Body of pancreas (tissue), 4 donors: ENCODE measurements around the gene CTTNBP2. TPM values are rescaled to one million over a fixed set of nuclear protein-coding genes. Genes with fewer than 3 reads are reported as not detected.

Experiments
- ATAC-seq: fragments of 150-250 bp; one replicate; pipeline ENCODE4 v1.9.1; 2016
- DNase-seq, 4 donors: peaks; one replicate each; pipeline ENCODE4 v3.0.0-alpha.2; 2019
- H3K27ac ChIP-seq, 4 donors: fragments of 200-600 bp; sonication (generic); 1 replicate in 3 of 4; 2 replicates in 1 of 4; pipeline versions ENCODE4 v1.5.1 to v1.6.1; 2016 to 2019; ENCODE audit warnings: mild to moderate bottlenecking in 1 of 4, mixed read lengths in 1 of 4, moderate library complexity in 1 of 4
- H3K27me3 ChIP-seq, 2 donors: fragments of 200-600 bp; sonication (generic); one replicate each; pipeline ENCODE4 v1.6.0; 2016; ENCODE audit warnings: mild to moderate bottlenecking in 1 of 2
- H3K36me3 ChIP-seq, 2 donors: fragments of 200-600 bp; sonication (generic); replicated peaks in 1 of 2; 2 replicates each; pipeline ENCODE4 v1.5.1; 2016; ENCODE audit warnings: low read depth in 2 of 2; ENCODE audit not compliant: insufficient read depth in 1 of 2
- H3K4me1 ChIP-seq: fragments of 200-600 bp; sonication (generic); one replicate; pipeline ENCODE4 v1.6.0; 2016
- H3K4me3 ChIP-seq, 2 donors: fragments of 200-600 bp; sonication (generic); 1 replicate in 1 of 2; 2 replicates in 1 of 2; pipeline ENCODE4 v1.5.1; 2016 to 2019
- H3K9me3 ChIP-seq, 3 donors: fragments of 200-600 bp; sonication (generic); 1 replicate in 2 of 3; 2 replicates in 1 of 3; pipeline ENCODE4 v1.5.1; 2016
- POLR2A ChIP-seq, 3 donors: fragments of 450-650 bp; IDR thresholded peaks; one replicate each; pipeline ENCODE4 v1.6.1; 2016; ENCODE audit warnings: antibody characterized with exemption in 3 of 3, mild to moderate bottlenecking in 2 of 3
- WGBS, 2 donors: methylation state at CpG; one replicate each; pipeline ENCODE4 v1.1.5; 2017; 5-methylcytosine and 5-hydroxymethylcytosine counted together
- intact Hi-C: fragments of 100-400 bp; cut with DNase I; formaldehyde crosslinking; loops from one replicate; pipeline ENCODE4 v1.15.1; 2023
- total RNA-seq, 2 donors: library from RNA; depleted of rRNA; stranded (reverse); fragments of >200 nt; gene quantifications; one replicate each; pipeline ENCODE4 v1.1.0, GENCODE V29; 2016
- TF ChIP-seq, protein P1 (sequence below), 7 experiments: fragments of 450-650 bp in 4 of 7; fragments of 200-600 bp in 3 of 7; sonication (generic) in 3 of 7; IDR thresholded peaks; one replicate each; pipeline ENCODE4 v1.5.1; 2016 to 2019; ENCODE audit warnings: antibody characterized with exemption in 7 of 7

CTTNBP2 gene
- total RNA-seq, 2 donors from 2014 or later: 18.5 to 25.7 TPM

DNA sequence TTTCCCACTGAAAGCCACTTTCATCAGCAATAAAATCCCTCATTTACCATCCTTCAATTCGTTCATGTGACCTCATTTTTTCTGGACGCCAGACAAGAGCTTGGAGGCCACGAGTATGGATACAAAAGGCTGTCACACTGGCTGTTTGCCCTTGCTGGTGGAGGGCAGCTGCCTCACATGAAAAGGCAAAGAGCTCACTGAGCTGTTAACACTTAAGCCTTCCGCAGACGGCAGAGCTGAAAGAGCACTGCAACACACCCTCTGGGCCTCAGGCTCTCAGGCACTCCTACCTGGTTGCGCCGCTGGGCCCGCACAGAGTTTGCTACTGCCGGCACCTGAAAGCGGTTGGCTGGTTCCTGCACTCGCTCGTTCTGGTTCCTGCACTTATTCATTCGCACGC, 199.9 kb downstream of the CTTNBP2 start:
- H3K27ac ChIP-seq: peak overlapping the region in 3 of 4 donors; percentile 39 to 66 (median 53)
- DNase-seq (peak; percentile 48 to 67 (median 63)), ATAC-seq (peak; percentile 76)
- no peak overlapping the region for H3K4me3 ChIP-seq
- no peaks in the 10 kb centered on the region for H3K27me3 ChIP-seq
- WGBS, 2 donors: 35 to 55% methylated on average over 7 to 14 of the region's 14 CpGs
- peak in 1 of 3 donors; percentile 15 for TF ChIP-seq POLR2A (IDR thresholded peaks at IDR 0.05)
- TF ChIP-seq, protein P1, sequence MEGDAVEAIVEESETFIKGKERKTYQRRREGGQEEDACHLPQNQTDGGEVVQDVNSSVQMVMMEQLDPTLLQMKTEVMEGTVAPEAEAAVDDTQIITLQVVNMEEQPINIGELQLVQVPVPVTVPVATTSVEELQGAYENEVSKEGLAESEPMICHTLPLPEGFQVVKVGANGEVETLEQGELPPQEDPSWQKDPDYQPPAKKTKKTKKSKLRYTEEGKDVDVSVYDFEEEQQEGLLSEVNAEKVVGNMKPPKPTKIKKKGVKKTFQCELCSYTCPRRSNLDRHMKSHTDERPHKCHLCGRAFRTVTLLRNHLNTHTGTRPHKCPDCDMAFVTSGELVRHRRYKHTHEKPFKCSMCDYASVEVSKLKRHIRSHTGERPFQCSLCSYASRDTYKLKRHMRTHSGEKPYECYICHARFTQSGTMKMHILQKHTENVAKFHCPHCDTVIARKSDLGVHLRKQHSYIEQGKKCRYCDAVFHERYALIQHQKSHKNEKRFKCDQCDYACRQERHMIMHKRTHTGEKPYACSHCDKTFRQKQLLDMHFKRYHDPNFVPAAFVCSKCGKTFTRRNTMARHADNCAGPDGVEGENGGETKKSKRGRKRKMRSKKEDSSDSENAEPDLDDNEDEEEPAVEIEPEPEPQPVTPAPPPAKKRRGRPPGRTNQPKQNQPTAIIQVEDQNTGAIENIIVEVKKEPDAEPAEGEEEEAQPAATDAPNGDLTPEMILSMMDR (IDR thresholded peaks at IDR 0.05): no peak
- no peaks in the 10 kb centered on the region for H3K9me3 ChIP-seq
- H3K36me3 ChIP-seq: no peaks in the 10 kb centered on the region
- H3K4me1 ChIP-seq: peaks cover 7% of the 10 kb centered on the region
- intact Hi-C loops: no loop called here

DNA sequence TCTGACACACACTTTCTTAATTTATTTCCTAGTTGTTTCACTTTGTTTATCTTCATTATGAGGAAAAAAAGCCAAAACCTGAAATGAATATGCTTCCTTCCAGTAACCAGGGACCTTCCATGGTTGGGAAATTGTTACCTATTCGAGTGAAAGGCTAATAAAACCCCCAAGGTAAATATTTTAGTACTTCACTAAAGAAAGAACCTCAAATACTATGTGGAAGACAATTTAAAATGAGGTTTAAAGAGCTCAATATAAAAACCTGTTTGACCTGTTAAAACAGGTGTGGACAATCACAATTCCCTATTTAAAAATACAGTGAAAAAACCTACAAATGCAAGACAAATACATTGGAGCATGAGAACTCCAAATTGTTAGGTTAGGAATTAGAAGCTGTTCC, 200.8 kb downstream of the CTTNBP2 start:
- Histone ChIP-seq H3K9me3 (no peaks in the 10 kb centered on the region), H3K36me3 (no peaks in the 10 kb centered on the region), H3K27ac (peak overlapping the region in 3 of 4 donors; percentile 39 to 66 (median 53)), H3K4me3 (no peak overlapping the region), H3K4me1 (peaks cover 7% of the 10 kb centered on the region), H3K27me3 (no peaks in the 10 kb centered on the region)
- no peak for DNase-seq
- no peak for TF ChIP-seq POLR2A (IDR thresholded peaks at IDR 0.05)
- TF ChIP-seq, protein P1 (IDR thresholded peaks at IDR 0.05): no peak
- 18 to 24% methylated on average over 1 of the region's 1 CpG for WGBS, 2 donors
- intact Hi-C loops: no loop called here
- ATAC-seq: peak; percentile 3

GRCh38 chr7:117669818-117670217, 203.4 kb downstream of the CTTNBP2 start:
- intact Hi-C loops: no loop called here
- DNase-seq (no peak), ATAC-seq (no peak)
- Histone ChIP-seq H3K27me3 (no peaks in the 10 kb centered on the region), H3K9me3 (no peaks in the 10 kb centered on the region), H3K4me1 (peaks cover 7% of the 10 kb centered on the region), H3K27ac (no peak overlapping the region), H3K36me3 (no peaks in the 10 kb centered on the region), H3K4me3 (no peak overlapping the region)
- no peak for TF ChIP-seq POLR2A (IDR thresholded peaks at IDR 0.05)
- TF ChIP-seq, protein P1 (IDR thresholded peaks at IDR 0.05): no peak
- WGBS, 2 donors: 56 to 70% methylated on average over 4 of the region's 4 CpGs

GRCh38 chr7:117667456-117667855, 205.8 kb downstream of the CTTNBP2 start:
- Histone ChIP-seq H3K36me3 (no peaks in the 10 kb centered on the region), H3K9me3 (no peaks in the 10 kb centered on the region), H3K4me1 (no peaks in the 10 kb centered on the region), H3K27me3 (no peaks in the 10 kb centered on the region), H3K27ac (no peak overlapping the region), H3K4me3 (no peak overlapping the region)
- intact Hi-C loops: no loop called here
- WGBS, 2 donors: 54 to 65% methylated on average over 2 of the region's 2 CpGs
- TF ChIP-seq POLR2A (IDR thresholded peaks at IDR 0.05): no peak
- TF ChIP-seq, protein P1 (IDR thresholded peaks at IDR 0.05): no peak
- ATAC-seq: no peak
- no peak for DNase-seq

GRCh38 chr7:117666689-117667088, 206.6 kb downstream of the CTTNBP2 start:
- Histone ChIP-seq H3K4me1 (no peaks in the 10 kb centered on the region), H3K36me3 (no peaks in the 10 kb centered on the region), H3K27ac (peak overlapping the region in 1 of 4 donors; percentile 0), H3K27me3 (no peaks in the 10 kb centered on the region), H3K4me3 (no peak overlapping the region), H3K9me3 (no peaks in the 10 kb centered on the region)
- ATAC-seq (no peak), DNase-seq (no peak)
- intact Hi-C loops: no loop called here
- 78 to 84% methylated on average over 6 of the region's 6 CpGs for WGBS, 2 donors
- TF ChIP-seq, protein P1 (IDR thresholded peaks at IDR 0.05): no peak
- TF ChIP-seq POLR2A (IDR thresholded peaks at IDR 0.05): no peak
